B cell (primary cell): ENCODE results near the gene SCNN1G. TPM values are rescaled to one million over a fixed set of nuclear protein-coding genes. Genes with fewer than 3 reads are reported as not detected.

Experiments
- ATAC-seq: fragments of 200-7000 bp; cut with Tn5 transposase; one replicate; pipeline ENCODE4 v1.10.0; 2021; ENCODE audit warnings: low read depth, mild to moderate bottlenecking, moderate number of reproducible peaks, moderate library complexity
- CTCF ChIA-PET: fragments of 350-600 bp; sonication (Branson Sonifier 250); formaldehyde crosslinking; loops from one replicate; lab custom pipeline; 2021; ENCODE audit warnings: antibody characterized with exemption, inconsistent platforms; lab: Charles Lee
- POLR2A ChIA-PET: fragments of 350-600 bp; sonication (Branson Sonifier 250); formaldehyde crosslinking; loops from one replicate; lab custom pipeline; 2021; ENCODE audit warnings: antibody characterized with exemption; lab: Charles Lee
- DNase-seq: peaks from one replicate; pipeline ENCODE4 v3.0.0; 2013
- H2AFZ ChIP-seq: 2 replicates; pipeline ENCODE4 v1.6.1; 2012; ENCODE audit warnings: mild to moderate bottlenecking, low read depth, low read length; ENCODE audit not compliant: insufficient read depth, poor library complexity, severe bottlenecking
- H3K27ac ChIP-seq, 2 donors: 1 replicate in 1 of 2; 2 replicates in 1 of 2; pipeline ENCODE4 v1.5.1; 2012 to 2013; ENCODE audit warnings: low read length in 2 of 2, mild to moderate bottlenecking in 2 of 2, moderate library complexity in 1 of 2
- H3K27me3 ChIP-seq, 4 experiments: fragments of 200-600 bp in 1 of 4; sonication (generic) in 1 of 4; replicated peaks in 1 of 4; 1 replicate in 2 of 4; 2 replicates in 2 of 4; pipeline versions ENCODE4 v1.6.1 to v1.7.0; 2013 to 2016; ENCODE audit warnings: low read length in 3 of 4, mild to moderate bottlenecking in 2 of 4, mixed read lengths in 1 of 4, moderate library complexity in 1 of 4; ENCODE audit not compliant: insufficient read depth in 4 of 4, control insufficient read depth in 3 of 4; ENCODE audit errors: control extremely low read depth in 1 of 4
- H3K36me3 ChIP-seq, 2 experiments: replicated peaks in 1 of 2; 1 replicate in 1 of 2; 2 replicates in 1 of 2; pipeline versions ENCODE4 v1.6.1 to v1.7.1; 2013; ENCODE audit warnings: low read length in 1 of 2; ENCODE audit not compliant: insufficient read depth in 2 of 2, control insufficient read depth in 1 of 2; ENCODE audit errors: control extremely low read depth in 1 of 2, extremely low read depth in 1 of 2
- H3K4me1 ChIP-seq, 2 donors: fragments of 200-600 bp in 1 of 2; sonication (generic) in 1 of 2; 1 replicate in 1 of 2; 2 replicates in 1 of 2; pipeline versions ENCODE4 v1.5.1 to v1.6.1; 2013 to 2017; ENCODE audit warnings: low read length in 2 of 2; ENCODE audit not compliant: control insufficient read depth in 2 of 2, insufficient read depth in 2 of 2
- H3K4me2 ChIP-seq: replicated peaks from 2 replicates; pipeline ENCODE3; 2012; ENCODE audit warnings: mild to moderate bottlenecking, low read depth, low read length; ENCODE audit not compliant: poor library complexity, severe bottlenecking
- H3K4me3 ChIP-seq, 5 experiments: fragments of 200-600 bp in 1 of 5; sonication (generic) in 1 of 5; 1 replicate in 3 of 5; 2 replicates in 2 of 5; pipeline versions ENCODE4 v1.5.1 to v1.7.0; 2011 to 2016; ENCODE audit warnings: low read length in 4 of 5, mild to moderate bottlenecking in 4 of 5, low read depth in 2 of 5, control low read depth in 1 of 5, moderate library complexity in 1 of 5; ENCODE audit not compliant: insufficient read depth in 1 of 5; ENCODE audit errors: control extremely low read depth in 1 of 5, extremely low read depth in 1 of 5
- H3K79me2 ChIP-seq: fragments of 200-600 bp; sonication (generic); one replicate; pipeline ENCODE4 v1.6.0; 2016; ENCODE audit warnings: low read length; ENCODE audit not compliant: control insufficient read depth, insufficient read depth
- H3K9ac ChIP-seq: fragments of 200-600 bp; sonication (generic); 2 replicates; pipeline ENCODE4 v1.6.1; 2017; ENCODE audit warnings: mild to moderate bottlenecking, low read length, moderate library complexity
- H3K9me3 ChIP-seq, 3 donors: one replicate each; pipeline versions ENCODE4 v1.6.1 to v1.7.1; 2013; ENCODE audit warnings: low read length in 2 of 3; ENCODE audit not compliant: control insufficient read depth in 2 of 3, insufficient read depth in 1 of 3; ENCODE audit errors: control extremely low read depth in 1 of 3
- H4K20me1 ChIP-seq: 2 replicates; pipeline ENCODE4 v1.6.0; 2012; ENCODE audit warnings: mild to moderate bottlenecking, low read length; ENCODE audit not compliant: insufficient read depth, control insufficient read depth, poor library complexity, severe bottlenecking
- H3K27ac Mint-ChIP-seq: one replicate; pipeline ENCODE4 v1.8.0; 2021; ENCODE audit warnings: mixed read lengths
- H3K27me3 Mint-ChIP-seq: one replicate; pipeline ENCODE4 v1.8.0; 2021; ENCODE audit warnings: mixed read lengths
- H3K4me1 Mint-ChIP-seq: one replicate; pipeline ENCODE4 v1.8.0; 2021; ENCODE audit warnings: mixed read lengths
- H3K4me3 Mint-ChIP-seq: one replicate; pipeline ENCODE4 v1.8.0; 2021; ENCODE audit warnings: mixed read lengths
- H3K9me3 Mint-ChIP-seq: one replicate; pipeline ENCODE4 v1.8.0; 2022; ENCODE audit warnings: mixed read lengths; ENCODE audit not compliant: insufficient read depth
- CTCF ChIP-seq: fragments of 200-600 bp; IDR thresholded peaks from one replicate; pipeline ENCODE4 v1.8.0; 2022; ENCODE audit warnings: antibody characterized with exemption, mild to moderate bottlenecking
- EZH2 ChIP-seq: IDR thresholded peaks from 2 replicates; pipeline ENCODE4 v1.6.1; 2012; ENCODE audit warnings: borderline replicate concordance, low read depth, mild to moderate bottlenecking, moderate library complexity, low read length; ENCODE audit not compliant: insufficient read depth, poor library complexity, severe bottlenecking
- WGBS: methylation state at CpG from one replicate; pipeline ENCODE4 v1.1.5; 2013; ENCODE audit warnings: missing lambda C conversion rate; ENCODE audit not compliant: insufficient coverage; 5-methylcytosine and 5-hydroxymethylcytosine counted together
- intact Hi-C: fragments of 100-400 bp; cut with micrococcal nuclease; formaldehyde crosslinking; loops from one replicate; pipeline ENCODE4 v1.10.0; 2022
- polyA plus RNA-seq: library from polyadenylated mRNA; depleted of rRNA; stranded (reverse); fragments of >200 nt; gene quantifications from 2 replicates; pipeline ENCODE4 v1.2.3, GENCODE V29; 2012
- total RNA-seq, 2 donors: library from RNA; stranded (reverse); fragments of 120-200 nt in 1 of 2; gene quantifications; 1 replicate in 1 of 2; 2 replicates in 1 of 2; pipeline versions ENCODE4 v1.2.3 to v1.2.4, GENCODE V29; 2013 to 2022

The SCNN1G gene
- total and polyA plus RNA-seq, 2 donors (not counting 1 experiment from before 2014, with no cell fraction given), result not detected

GRCh38 chr16:23222929-23223328, 40.4 kb downstream of the SCNN1G start:
- Mint-ChIP-seq H3K9me3 (no peaks in the 10 kb centered on the region), H3K27ac (no peak overlapping the region), H3K27me3 (peaks cover 24% of the 10 kb centered on the region), H3K4me1 (no peaks in the 10 kb centered on the region), H3K4me3 (no peak overlapping the region)
- no peaks in the 10 kb centered on the region for H3K36me3 ChIP-seq
- CTCF ChIA-PET, result no interaction called here
- POLR2A ChIA-PET, result no interaction called here
- no peak overlapping the region for H3K4me3 ChIP-seq
- H3K4me2 ChIP-seq, result no peak overlapping the region
- intact Hi-C loops, result no loop called here
- no peaks in the 10 kb centered on the region for H3K79me2 ChIP-seq
- DNase-seq (no peak), ATAC-seq (no peak)
- H2AFZ ChIP-seq, result no peak overlapping the region
- H3K27me3 ChIP-seq, result peaks cover 0 to 3% (median 0%) of the 10 kb centered on the region in 4 experiments
- TF ChIP-seq EZH2, result no peak
- no peak for TF ChIP-seq CTCF
- no peaks in the 10 kb centered on the region for H3K9me3 ChIP-seq
- H3K4me1 ChIP-seq, result no peaks in the 10 kb centered on the region
- no peak overlapping the region for H3K9ac ChIP-seq
- no peak overlapping the region for H3K27ac ChIP-seq
- H4K20me1 ChIP-seq, result no peaks in the 10 kb centered on the region

GRCh38 chr16:23223368-23223767, 40.8 kb downstream of the SCNN1G start:
- H3K4me1 ChIP-seq, result no peaks in the 10 kb centered on the region
- Mint-ChIP-seq H3K27ac (no peak overlapping the region), H3K27me3 (peaks cover 24% of the 10 kb centered on the region), H3K4me1 (no peaks in the 10 kb centered on the region), H3K9me3 (no peaks in the 10 kb centered on the region), H3K4me3 (no peak overlapping the region)
- no peaks in the 10 kb centered on the region for H3K79me2 ChIP-seq
- H3K27me3 ChIP-seq, result peaks cover 0 to 3% (median 0%) of the 10 kb centered on the region in 4 experiments
- TF ChIP-seq CTCF (no peak), EZH2 (no peak)
- H2AFZ ChIP-seq, result no peak overlapping the region
- H3K9me3 ChIP-seq, result no peaks in the 10 kb centered on the region
- H3K4me3 ChIP-seq, result no peak overlapping the region
- ATAC-seq (no peak), DNase-seq (no peak)
- CTCF ChIA-PET, result no interaction called here
- H3K27ac ChIP-seq, result no peak overlapping the region
- WGBS, result 84% methylated on average over 5 of the region's 8 CpGs
- H3K36me3 ChIP-seq, result no peaks in the 10 kb centered on the region
- H3K4me2 ChIP-seq, result no peak overlapping the region
- POLR2A ChIA-PET, result no interaction called here
- H3K9ac ChIP-seq, result no peak overlapping the region
- intact Hi-C loops, result no loop called here
- no peaks in the 10 kb centered on the region for H4K20me1 ChIP-seq
